ENCODE data around the gene ZBTB7B.

The ZBTB7B gene

DNA sequence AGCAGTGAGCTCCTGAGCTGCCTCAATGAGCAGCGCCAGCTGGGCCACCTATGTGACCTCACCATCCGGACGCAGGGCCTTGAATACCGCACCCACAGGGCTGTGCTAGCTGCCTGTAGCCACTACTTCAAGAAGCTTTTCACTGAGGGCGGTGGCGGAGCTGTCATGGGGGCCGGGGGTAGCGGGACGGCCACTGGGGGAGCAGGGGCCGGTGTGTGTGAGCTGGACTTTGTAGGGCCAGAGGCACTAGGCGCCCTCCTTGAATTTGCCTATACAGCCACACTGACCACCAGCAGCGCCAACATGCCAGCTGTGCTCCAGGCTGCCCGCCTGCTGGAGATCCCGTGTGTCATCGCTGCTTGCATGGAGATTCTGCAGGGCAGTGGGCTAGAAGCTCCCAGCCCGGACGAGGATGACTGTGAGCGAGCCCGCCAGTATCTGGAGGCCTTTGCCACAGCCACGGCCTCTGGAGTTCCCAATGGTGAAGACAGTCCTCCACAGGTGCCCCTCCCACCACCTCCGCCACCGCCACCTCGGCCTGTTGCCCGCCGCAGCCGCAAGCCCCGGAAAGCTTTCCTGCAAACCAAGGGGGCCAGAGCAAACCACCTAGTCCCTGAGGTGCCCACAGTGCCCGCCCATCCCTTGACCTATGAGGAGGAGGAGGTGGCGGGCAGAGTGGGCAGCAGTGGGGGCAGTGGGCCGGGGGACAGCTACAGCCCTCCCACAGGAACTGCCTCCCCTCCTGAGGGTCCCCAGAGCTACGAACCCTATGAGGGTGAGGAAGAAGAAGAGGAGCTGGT is 12.3 kb downstream of the ZBTB7B start:
- no peaks in the 10 kb centered on the region for H3K27me3 ChIP-seq (ENCODE audit: low read depth, low read length)
- peaks cover 4 to 23% of the 10 kb centered on the region in 2 donors for H3K36me3 ChIP-seq (ENCODE audit: control insufficient read depth in 1 of 2, insufficient read depth in 2 of 2, low read length in 2 of 2)
- peaks cover 22 to 40% of the 10 kb centered on the region in 2 donors for H3K4me1 ChIP-seq (ENCODE audit: control insufficient read depth in 1 of 2, insufficient read depth in 2 of 2, low read length in 2 of 2)
- no peak overlapping the region for H3K27ac ChIP-seq (ENCODE audit: low read length)
- no peak overlapping the region for H3K4me3 ChIP-seq (ENCODE audit: low read depth in 1 of 2, low read length in 2 of 2)
- no peaks in the 10 kb centered on the region for H3K9me3 ChIP-seq (ENCODE audit: control insufficient read depth in 1 of 2, low read length in 2 of 2)

DNA sequence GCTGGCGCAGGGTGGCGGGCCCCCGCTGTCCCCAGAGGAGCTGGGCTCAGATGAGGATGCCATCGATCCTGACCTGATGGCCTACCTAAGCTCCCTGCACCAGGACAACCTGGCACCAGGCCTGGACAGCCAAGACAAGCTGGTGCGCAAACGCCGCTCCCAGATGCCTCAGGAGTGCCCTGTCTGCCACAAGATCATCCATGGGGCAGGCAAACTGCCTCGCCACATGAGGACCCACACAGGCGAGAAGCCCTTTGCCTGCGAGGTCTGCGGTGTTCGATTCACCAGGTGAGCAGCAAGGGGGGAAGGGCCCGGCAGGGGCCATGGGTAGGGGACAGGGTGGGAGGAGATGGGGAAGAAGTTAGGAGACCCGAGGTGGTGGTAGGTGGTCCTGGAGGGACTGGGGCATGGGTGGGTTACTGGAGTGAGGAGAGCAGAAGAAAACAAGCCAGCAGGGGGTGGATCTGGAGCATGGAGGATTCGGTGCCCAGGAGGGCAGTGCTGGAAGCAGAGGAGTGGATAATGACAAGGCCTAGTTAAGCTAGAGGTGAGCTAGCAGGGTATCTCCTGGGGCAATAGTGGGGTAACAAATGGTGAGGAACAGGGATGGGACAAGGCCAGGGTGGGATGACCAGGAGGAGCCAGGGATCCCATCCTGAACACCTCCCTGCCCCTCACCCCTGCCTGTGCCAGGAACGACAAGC is 13.1 kb downstream of the ZBTB7B start:
- Histone ChIP-seq H3K4me1 (ENCODE audit: control insufficient read depth in 1 of 2, insufficient read depth in 2 of 2, low read length in 2 of 2) (peaks cover 18 to 32% of the 10 kb centered on the region in 2 donors), H3K27ac (ENCODE audit: low read length) (no peak overlapping the region), H3K4me3 (ENCODE audit: low read depth in 1 of 2, low read length in 2 of 2) (no peak overlapping the region), H3K9me3 (ENCODE audit: control insufficient read depth in 1 of 2, low read length in 2 of 2) (no peaks in the 10 kb centered on the region), H3K36me3 (ENCODE audit: control insufficient read depth in 1 of 2, insufficient read depth in 2 of 2, low read length in 2 of 2) (peaks cover 4 to 23% of the 10 kb centered on the region in 2 donors), H3K27me3 (ENCODE audit: low read depth, low read length) (no peaks in the 10 kb centered on the region)

DNA sequence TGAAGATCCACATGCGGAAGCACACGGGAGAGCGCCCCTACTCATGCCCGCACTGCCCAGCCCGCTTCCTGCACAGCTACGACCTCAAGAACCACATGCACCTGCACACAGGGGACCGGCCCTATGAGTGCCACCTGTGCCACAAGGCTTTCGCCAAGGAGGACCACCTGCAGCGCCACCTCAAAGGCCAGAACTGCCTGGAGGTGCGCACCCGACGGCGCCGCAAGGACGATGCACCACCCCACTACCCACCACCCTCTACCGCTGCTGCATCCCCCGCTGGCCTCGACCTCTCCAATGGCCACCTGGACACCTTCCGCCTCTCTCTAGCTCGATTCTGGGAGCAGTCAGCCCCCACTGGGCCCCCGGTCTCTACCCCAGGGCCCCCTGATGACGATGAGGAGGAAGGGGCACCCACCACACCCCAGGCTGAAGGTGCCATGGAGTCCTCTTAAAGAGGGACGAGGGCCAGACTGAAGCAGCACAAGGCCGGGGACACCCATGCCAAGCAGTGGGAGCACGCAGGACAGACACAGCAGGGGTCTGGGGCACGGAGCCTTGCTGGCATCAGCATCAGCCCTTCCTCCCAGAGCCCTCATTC is 13.7 kb downstream of the ZBTB7B start:
- H3K36me3 ChIP-seq (ENCODE audit: control insufficient read depth in 1 of 2, insufficient read depth in 2 of 2, low read length in 2 of 2): peaks cover 4 to 23% of the 10 kb centered on the region in 2 donors
- no peaks in the 10 kb centered on the region for H3K9me3 ChIP-seq (ENCODE audit: control insufficient read depth in 1 of 2, low read length in 2 of 2)
- peak overlapping the region; percentile 82 for H3K27ac ChIP-seq (ENCODE audit: low read length)
- H3K27me3 ChIP-seq (ENCODE audit: low read depth, low read length): no peaks in the 10 kb centered on the region
- peak overlapping the region in 1 of 2 donors; percentile 21 for H3K4me3 ChIP-seq (ENCODE audit: low read depth in 1 of 2, low read length in 2 of 2)
- peaks cover 12 to 32% of the 10 kb centered on the region in 2 donors for H3K4me1 ChIP-seq (ENCODE audit: control insufficient read depth in 1 of 2, insufficient read depth in 2 of 2, low read length in 2 of 2)

DNA sequence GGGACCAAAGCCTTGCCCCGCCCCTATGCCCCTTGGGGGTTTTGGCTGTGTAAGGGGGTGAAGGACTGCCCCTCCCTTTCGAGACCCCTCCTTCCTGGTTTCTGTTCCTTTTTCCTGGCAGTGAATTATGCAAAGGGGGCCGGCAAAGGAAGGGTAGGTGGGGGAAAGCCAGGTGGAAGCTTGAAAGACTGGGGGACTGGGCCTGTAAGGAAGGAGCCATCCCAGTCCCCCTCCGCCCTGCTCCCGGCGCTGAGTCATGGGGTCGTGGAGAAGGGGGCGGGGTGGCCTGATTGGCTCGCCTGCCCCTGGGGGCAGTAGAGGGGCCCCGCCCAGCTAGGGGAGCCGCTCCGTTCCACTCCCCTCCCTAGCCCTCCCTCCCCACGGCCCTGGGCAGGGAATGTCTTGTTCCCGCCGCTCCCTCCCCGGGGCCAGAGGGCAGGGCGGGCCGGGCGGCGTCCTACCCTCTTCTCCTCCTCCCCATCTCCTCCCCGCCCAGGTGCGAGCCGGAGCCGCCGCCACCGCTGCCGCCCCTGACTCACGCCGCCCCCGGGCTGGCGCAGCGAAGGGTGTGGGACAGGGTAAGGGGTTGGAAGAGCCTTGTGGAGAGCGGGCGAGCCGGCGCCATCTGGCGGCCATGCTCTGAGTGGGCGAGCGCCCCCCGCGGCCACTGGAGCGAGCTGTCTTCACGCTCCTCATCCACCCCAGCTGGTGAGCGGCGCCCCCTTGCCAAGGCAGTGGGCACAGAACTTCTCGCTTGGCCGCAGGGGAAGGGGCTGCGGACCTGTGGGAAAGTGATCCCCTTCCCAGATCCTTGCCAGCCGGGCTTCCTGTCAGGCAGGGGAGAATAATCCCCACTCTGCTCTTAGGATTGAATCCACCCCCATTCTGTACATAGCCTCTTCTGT is 14.7 kb downstream of the ZBTB7B start:
- Histone ChIP-seq H3K9me3 (ENCODE audit: control insufficient read depth in 1 of 2, low read length in 2 of 2) (no peaks in the 10 kb centered on the region), H3K27me3 (ENCODE audit: low read depth, low read length) (no peaks in the 10 kb centered on the region), H3K36me3 (ENCODE audit: control insufficient read depth in 1 of 2, insufficient read depth in 2 of 2, low read length in 2 of 2) (peaks cover 4 to 23% of the 10 kb centered on the region in 2 donors), H3K4me3 (ENCODE audit: low read depth in 1 of 2, low read length in 2 of 2) (peak overlapping the region; percentile 48 to 49), H3K27ac (ENCODE audit: low read length) (peak overlapping the region; percentile 82), H3K4me1 (ENCODE audit: control insufficient read depth in 1 of 2, insufficient read depth in 2 of 2, low read length in 2 of 2) (peaks cover 11 to 23% of the 10 kb centered on the region in 2 donors)

DNA sequence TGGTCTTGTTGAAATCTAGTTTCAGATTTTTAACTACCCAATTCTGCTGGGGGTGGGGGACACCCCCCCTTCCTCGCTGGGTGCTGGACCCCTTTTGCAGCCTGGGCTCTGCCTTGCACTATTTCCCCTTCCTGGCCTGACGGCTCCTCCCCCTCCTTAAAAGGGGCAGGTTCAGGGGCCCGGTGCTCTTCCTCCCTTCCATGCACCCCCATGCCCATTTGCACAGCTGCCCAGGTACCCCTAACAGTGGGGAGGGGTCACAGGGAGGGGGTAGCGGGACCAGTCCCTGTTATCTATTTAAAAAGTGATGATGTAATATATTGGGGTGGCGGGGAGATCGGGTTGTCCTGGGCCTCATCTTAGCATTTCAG is 15.3 kb downstream of the ZBTB7B start:
- Histone ChIP-seq H3K36me3 (ENCODE audit: control insufficient read depth in 1 of 2, insufficient read depth in 2 of 2, low read length in 2 of 2) (peaks cover 4 to 23% of the 10 kb centered on the region in 2 donors), H3K27me3 (ENCODE audit: low read depth, low read length) (no peaks in the 10 kb centered on the region), H3K9me3 (ENCODE audit: control insufficient read depth in 1 of 2, low read length in 2 of 2) (no peaks in the 10 kb centered on the region), H3K4me1 (ENCODE audit: control insufficient read depth in 1 of 2, insufficient read depth in 2 of 2, low read length in 2 of 2) (peaks cover 8 to 19% of the 10 kb centered on the region in 2 donors), H3K27ac (ENCODE audit: low read length) (peak overlapping the region; percentile 58), H3K4me3 (ENCODE audit: low read depth in 1 of 2, low read length in 2 of 2) (peak overlapping the region; percentile 48 to 49)

DNA sequence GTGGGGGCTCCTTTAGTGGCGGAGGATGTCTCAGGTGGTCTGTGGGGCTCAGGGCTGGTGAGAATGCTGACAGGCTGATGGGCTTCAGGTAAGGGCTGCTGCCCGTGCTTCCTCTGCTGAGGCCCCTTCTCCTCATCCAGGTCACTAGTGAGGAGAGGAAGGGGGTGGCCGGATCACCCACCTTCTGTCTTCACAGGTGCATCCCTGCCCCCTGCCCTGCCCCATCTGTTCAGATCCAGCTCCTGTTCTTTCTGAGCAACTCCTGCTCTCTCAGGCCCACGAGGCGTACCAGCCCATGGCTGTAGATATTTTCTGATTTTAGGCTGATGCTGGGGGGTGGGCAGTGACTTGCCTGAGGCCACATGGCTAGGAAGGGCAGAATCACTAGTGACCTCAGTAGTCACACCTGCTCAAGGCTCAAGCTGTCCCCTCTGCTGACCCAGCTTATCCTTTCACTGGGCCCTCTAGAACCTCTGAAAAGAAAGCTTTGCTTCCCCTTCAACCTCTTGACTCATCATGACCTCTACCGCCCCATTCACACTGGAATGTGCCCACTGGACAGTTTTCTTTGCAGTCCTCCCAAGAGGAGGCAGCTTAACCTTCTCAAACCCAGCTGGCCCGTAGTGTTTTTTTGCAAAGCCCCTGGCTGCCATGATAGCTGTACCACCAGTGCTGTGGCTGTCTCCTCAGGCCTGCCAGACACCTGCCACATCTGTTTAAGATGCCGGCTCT is 16.2 kb downstream of the ZBTB7B start:
- Histone ChIP-seq H3K9me3 (ENCODE audit: control insufficient read depth in 1 of 2, low read length in 2 of 2) (no peaks in the 10 kb centered on the region), H3K4me1 (ENCODE audit: control insufficient read depth in 1 of 2, insufficient read depth in 2 of 2, low read length in 2 of 2) (peaks cover 4 to 19% of the 10 kb centered on the region in 2 donors), H3K36me3 (ENCODE audit: control insufficient read depth in 1 of 2, insufficient read depth in 2 of 2, low read length in 2 of 2) (peaks cover 4 to 23% of the 10 kb centered on the region in 2 donors), H3K4me3 (ENCODE audit: low read depth in 1 of 2, low read length in 2 of 2) (no peak overlapping the region), H3K27ac (ENCODE audit: low read length) (no peak overlapping the region), H3K27me3 (ENCODE audit: low read depth, low read length) (no peaks in the 10 kb centered on the region)

GRCh38 chr1:155019377-155020245 is 17.0 kb downstream of the ZBTB7B start:
- peaks cover 4 to 17% of the 10 kb centered on the region in 2 donors for H3K36me3 ChIP-seq (ENCODE audit: control insufficient read depth in 1 of 2, insufficient read depth in 2 of 2, low read length in 2 of 2)
- H3K4me3 ChIP-seq (ENCODE audit: low read depth in 1 of 2, low read length in 2 of 2): no peak overlapping the region
- H3K27ac ChIP-seq (ENCODE audit: low read length): no peak overlapping the region
- no peaks in the 10 kb centered on the region for H3K27me3 ChIP-seq (ENCODE audit: low read depth, low read length)
- H3K9me3 ChIP-seq (ENCODE audit: control insufficient read depth in 1 of 2, low read length in 2 of 2): no peaks in the 10 kb centered on the region
- H3K4me1 ChIP-seq (ENCODE audit: control insufficient read depth in 1 of 2, insufficient read depth in 2 of 2, low read length in 2 of 2): peaks cover 4 to 19% of the 10 kb centered on the region in 2 donors

DNA sequence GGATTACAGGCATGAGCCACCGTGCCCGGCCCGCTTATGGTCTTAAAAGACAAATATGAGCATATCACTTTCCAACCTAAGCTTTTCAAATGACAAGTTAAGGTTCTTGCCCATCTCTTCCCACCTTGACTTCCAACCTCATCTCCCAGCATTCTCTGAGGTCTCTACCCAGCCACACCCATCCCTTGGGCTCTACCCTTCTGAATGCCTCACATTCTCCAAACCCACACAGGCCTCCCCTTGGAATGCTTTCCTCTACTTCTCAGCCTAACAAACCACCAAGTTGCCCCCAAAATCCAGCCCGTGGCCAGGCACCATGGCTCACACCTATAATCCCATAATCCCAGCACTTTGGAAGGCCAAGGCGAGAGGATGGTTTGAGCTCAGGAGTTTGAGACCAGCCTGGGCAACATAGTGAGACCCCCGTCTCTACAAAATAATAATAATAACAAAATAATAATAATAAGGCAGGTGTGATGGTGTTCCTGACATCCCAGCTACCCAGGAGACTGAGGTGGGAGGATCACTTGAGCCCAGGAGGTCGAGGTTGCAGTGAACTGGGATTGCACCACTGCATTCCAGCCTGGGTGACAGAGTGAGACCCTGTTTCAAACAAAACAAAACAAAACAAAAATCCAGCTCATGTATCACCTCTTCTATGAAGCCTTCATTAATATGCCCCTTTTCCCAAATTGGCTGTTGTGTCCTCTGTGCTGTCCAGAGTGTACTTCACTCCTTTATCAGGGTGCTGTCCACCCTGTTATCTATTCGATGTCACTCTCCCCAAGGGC is 19.7 kb downstream of the ZBTB7B start:
- Histone ChIP-seq H3K9me3 (ENCODE audit: control insufficient read depth in 1 of 2, low read length in 2 of 2) (no peaks in the 10 kb centered on the region), H3K27ac (ENCODE audit: low read length) (no peak overlapping the region), H3K4me3 (ENCODE audit: low read depth in 1 of 2, low read length in 2 of 2) (no peak overlapping the region), H3K27me3 (ENCODE audit: low read depth, low read length) (no peaks in the 10 kb centered on the region), H3K4me1 (ENCODE audit: control insufficient read depth in 1 of 2, insufficient read depth in 2 of 2, low read length in 2 of 2) (peaks cover 0 to 9% of the 10 kb centered on the region in 2 donors), H3K36me3 (ENCODE audit: control insufficient read depth in 1 of 2, insufficient read depth in 2 of 2, low read length in 2 of 2) (no peaks in the 10 kb centered on the region)

- no peaks in the 10 kb centered on the region for H3K36me3 ChIP-seq (ENCODE audit: control insufficient read depth in 1 of 2, insufficient read depth in 2 of 2, low read length in 2 of 2)
- H3K27me3 ChIP-seq (ENCODE audit: low read depth, low read length): no peaks in the 10 kb centered on the region
- H3K27ac ChIP-seq (ENCODE audit: low read length): no peak overlapping the region
- H3K4me3 ChIP-seq (ENCODE audit: low read depth in 1 of 2, low read length in 2 of 2): no peak overlapping the region
- no peaks in the 10 kb centered on the region for H3K9me3 ChIP-seq (ENCODE audit: control insufficient read depth in 1 of 2, low read length in 2 of 2)
- H3K4me1 ChIP-seq (ENCODE audit: control insufficient read depth in 1 of 2, insufficient read depth in 2 of 2, low read length in 2 of 2): peaks cover 0 to 4% of the 10 kb centered on the region in 2 donors
Observed at GRCh38 chr1:155022927-155023236, 20.3 kb downstream of the ZBTB7B start.
